ENCODE measurements around the gene WFDC1.

The WFDC1 gene

DNA sequence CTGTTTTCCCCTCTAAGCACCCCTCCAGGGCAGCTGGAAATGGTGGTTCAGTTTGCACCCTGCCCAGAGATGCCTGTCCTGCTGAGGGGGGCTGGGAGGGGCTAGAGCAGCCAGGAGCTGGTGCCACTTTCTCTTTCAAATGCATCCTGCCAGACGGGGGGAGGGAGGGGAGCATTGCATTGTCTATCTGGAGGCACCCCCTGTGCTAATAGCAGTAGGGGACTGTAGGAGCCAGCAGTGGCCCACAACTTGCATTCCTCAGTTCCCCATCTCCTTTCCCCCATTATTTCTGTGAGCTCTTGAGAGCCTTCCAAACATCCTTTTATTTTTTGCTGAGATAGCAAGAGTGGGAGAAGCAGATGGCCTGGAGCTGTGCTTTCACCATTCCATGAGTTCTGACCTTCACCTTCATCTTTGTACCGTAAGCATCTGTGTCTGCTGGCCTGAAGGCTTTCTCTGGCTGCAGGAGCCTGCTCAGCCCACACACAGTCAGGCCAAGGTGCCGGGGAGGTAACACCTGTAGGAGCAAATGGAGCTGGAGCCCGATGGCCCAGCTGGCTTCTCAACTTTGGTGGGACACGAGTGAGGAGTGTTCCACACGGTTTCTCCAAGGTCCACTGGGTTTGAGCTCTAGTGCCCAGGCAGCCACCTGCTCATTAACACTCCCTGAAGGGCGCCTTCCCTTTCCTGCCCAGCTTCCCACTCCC is 5.2 kb downstream of the WFDC1 start:
- no peak for DNase-seq (ENCODE audit: low read depth in 1 of 2, low spot score in 1 of 2)

GRCh38 chr16:84302111-84302954 is 7.7 kb downstream of the WFDC1 start:
- DNase-seq (ENCODE audit: low read depth in 1 of 2, low spot score in 1 of 2): no peak

DNA sequence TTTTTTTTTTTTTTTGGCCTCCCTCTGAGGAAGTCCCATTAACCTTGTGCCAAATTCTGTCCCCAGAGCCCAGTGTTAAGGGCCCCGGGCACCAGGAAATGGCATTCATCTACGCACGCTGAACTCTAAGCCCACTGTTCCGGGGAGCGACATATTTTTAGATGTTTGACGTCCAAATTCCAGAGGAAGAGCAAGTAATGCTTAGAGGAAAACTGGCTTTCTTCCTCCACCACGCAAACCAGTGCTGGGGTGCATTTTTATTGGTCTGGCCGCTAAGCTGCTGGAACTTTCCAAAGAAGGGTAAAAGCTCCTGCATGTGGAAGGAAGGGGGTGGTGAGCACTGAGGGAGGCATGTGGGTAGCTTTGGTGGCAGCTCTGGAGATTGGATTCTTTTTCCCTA is 8.3 kb downstream of the WFDC1 start:
- DNase-seq (ENCODE audit: low read depth in 1 of 2, low spot score in 1 of 2): no peak

DNA sequence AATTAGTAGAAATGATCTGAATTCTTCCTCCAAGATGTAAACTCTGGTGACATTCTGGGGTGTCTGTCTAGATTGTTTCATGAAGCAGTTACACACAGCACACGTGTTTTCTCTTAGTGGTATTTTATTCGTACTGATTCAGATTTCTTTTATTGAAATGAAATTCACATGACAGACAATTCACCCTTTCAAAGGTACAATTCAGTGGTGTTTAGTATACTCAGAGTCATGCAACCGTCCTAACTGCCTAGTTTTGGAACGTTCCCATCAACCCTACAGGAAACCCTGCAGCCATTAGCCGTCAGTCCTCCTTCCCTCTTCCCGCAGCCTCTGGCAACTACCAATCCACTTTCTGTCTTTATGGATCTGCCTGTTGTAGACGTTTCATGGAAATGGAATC is 8.8 kb downstream of the WFDC1 start:
- DNase-seq (ENCODE audit: low read depth in 1 of 2, low spot score in 1 of 2): no peak

GRCh38 chr16:84306564-84306963 is 11.9 kb downstream of the WFDC1 start:
- DNase-seq (ENCODE audit: low read depth in 1 of 2, low spot score in 1 of 2): no peak

DNA sequence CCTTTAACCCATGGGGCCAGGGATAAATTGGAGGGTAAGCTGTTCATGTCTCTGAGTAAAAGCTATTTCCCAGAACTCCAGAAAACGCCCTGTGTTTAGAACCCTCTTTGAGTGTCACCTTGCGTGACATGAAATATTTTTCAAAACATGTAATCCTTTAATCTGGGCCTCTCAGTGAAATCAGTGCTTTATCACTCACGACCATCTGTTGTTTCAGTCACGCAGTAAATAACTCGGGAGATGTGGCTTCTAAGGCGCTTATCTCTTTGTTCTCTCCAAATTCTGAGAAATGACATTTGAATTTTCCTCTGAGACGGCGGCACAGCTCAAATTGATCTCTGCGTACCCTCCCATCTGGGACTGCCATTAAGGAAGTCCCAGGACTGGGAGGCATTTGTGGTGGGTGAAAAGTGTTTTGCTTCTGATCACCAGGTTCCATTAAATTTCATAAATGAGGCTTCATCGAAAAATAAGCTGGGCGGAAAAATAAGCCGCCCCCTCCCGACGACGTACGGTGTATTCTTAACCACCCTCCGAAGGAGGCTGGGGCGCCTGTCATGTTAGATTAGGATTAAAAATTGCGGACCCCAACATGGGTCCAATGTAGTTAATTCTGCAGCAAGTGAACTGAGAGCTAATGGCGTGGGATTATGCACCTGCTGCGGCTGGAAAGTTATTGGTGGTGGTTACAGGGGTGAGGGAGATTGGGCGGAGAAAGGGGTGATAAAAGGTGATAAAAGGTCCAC is 12.7 kb downstream of the WFDC1 start:
- DNase-seq (ENCODE audit: low read depth in 1 of 2, low spot score in 1 of 2): no peak

DNA sequence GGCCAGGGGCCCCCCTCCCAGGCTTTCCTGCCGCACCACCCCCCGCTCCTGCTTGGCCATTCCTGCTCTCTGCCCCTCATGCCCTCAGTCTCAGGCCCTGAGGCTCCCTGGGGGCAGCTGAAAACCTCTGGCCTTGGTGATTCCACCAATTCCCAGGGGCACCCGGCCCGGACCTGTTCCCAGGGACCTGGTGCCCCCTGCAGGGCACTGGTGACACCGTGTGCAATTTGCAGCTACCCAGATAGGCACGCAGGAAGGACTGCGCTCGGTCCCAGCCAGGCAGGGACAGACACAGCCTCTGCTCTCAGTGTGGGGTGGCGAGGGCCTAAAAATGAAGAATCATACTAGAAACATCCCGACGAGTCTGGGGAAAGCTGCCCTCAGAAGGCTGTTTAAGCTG is 13.4 kb downstream of the WFDC1 start:
- no peak for DNase-seq (ENCODE audit: low read depth in 1 of 2, low spot score in 1 of 2)

GRCh38 chr16:84310642-84311041 is 16.0 kb downstream of the WFDC1 start:
- no peak for DNase-seq (ENCODE audit: low read depth in 1 of 2, low spot score in 1 of 2)

DNA sequence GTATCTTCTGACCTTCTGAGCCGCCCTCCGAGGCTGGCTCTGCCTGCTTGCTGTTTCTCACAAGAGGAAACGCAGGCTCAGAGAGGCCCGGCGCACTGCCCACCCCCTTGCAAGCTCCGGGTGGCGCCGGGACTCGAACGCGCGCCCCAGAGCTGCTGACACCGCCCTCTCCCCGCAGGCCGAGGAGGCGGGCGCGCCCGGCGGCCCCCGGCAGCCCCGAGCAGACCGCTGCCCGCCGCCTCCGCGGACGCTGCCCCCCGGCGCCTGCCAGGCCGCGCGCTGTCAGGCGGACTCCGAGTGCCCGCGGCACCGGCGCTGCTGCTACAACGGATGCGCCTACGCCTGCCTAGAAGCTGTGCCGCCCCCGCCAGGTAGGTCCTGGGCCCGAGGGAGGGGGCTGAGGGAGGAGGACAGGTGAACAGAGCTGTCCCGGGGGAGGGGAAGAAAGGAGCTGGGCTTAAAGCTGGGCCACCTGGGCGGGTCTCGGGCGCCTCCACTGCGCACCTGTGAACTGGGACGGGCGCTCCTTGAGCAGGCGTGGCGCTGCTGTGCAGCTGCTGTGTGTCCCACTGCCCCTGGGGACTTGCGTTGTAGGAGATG is 18.2 kb downstream of the WFDC1 start:
- no peak for DNase-seq (ENCODE audit: low read depth in 1 of 2, low spot score in 1 of 2)

GRCh38 chr16:84313921-84314320 is 19.2 kb downstream of the WFDC1 start:
- DNase-seq (ENCODE audit: low read depth in 1 of 2, low spot score in 1 of 2): no peak

DNA sequence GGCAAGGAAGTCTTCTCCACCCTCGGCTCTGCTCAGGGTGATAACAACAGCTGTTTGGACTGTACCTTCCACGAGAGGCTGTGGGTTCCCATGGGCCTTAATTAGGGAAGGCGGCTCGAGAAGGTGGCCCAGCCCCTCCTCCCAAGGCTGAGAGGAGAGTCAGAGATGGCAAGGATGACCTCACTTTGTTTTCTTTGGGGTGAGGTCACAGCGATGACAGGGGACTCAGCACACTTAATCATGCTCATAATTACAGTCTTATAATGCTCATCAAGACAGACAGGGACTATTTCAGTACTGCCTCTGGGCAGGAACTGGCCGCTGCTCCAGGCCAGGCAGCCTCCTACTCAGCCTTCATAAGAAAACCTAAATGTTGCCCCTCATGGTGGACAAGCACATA is 19.7 kb downstream of the WFDC1 start:
- DNase-seq (ENCODE audit: low read depth in 1 of 2, low spot score in 1 of 2): no peak

GRCh38 chr16:84314814-84315213 is 20.1 kb downstream of the WFDC1 start:
- no peak for DNase-seq (ENCODE audit: low read depth in 1 of 2, low spot score in 1 of 2)

GRCh38 chr16:84315422-84315821 is 20.7 kb downstream of the WFDC1 start:
- DNase-seq (ENCODE audit: low read depth in 1 of 2, low spot score in 1 of 2): no peak

DNA sequence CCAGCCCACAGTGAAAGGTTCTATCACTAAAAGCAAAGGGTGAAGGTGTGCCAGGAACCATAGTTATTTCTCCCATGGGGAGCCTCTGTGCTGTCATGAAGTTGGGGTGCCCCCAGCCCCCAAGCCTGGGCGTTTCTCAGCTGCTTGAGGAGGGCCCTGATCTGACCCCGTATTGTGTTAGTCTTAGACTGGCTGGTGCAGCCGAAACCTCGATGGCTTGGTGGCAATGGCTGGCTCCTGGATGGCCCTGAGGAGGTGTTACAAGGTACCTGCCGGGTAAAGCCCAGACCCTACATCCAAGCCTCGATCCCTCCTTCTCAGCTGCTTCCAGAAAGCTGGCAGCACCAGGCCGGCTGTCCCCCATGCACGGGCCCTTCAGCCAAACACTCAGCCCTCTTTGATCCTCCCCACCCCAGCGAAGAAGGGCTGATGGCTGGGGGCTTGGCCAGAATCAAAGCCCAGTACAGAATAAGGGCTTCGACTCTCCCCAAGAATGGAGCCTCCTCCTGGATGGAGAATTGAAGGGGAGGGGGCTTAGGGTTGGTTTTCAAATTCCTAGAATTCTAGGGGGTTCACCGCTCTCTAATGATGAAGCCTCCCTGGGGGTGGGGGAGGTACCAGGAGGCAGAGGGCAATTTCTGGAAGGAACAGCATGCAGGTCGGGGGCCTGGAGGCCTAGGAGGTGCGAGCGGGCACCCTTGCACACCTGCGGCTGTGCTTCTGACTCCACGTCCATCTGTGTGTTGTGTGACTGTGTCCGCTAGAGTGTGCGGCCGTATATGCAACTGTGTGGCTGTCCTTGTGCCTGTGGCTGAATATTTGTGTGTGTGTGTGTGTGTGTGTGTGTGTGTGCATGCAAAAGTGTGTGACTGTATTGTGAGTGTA is 23.7 kb downstream of the WFDC1 start:
- no peak for DNase-seq (ENCODE audit: low read depth in 1 of 2, low spot score in 1 of 2)

DNA sequence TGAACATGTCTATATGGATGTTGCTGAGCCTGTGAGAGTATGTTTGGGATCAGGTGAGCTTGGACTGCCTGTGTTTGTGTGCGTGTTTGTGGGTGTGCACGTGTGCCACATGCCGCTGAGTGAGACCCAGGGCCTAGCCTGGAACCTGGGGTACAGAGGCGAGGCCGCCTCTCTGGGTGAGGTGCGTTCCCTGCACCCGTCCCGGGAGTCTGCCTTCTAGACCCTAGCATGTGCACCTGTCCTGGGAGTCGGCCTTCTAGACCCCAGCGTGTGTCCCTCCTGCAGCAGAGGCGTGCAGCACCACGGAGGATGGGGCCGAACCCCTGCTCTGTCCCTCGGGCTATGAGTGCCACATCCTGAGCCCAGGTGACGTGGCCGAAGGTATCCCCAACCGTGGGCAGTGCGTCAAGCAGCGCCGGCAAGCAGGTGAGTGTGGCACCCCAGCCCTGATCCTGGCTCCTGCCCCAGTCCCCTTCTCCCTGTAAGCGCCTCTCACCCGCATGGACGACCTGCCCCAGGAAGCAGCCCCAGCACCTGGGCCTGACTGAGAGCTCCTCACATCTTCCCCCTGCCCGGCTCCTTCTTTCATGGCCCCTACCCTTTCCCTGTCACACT is 24.6 kb downstream of the WFDC1 start:
- DNase-seq (ENCODE audit: low read depth in 1 of 2, low spot score in 1 of 2): no peak

GRCh38 chr16:84320511-84320910 is 25.8 kb downstream of the WFDC1 start:
- DNase-seq (ENCODE audit: low read depth in 1 of 2, low spot score in 1 of 2): no peak

GRCh38 chr16:84321932-84322331 is 27.3 kb downstream of the WFDC1 start:
- no peak for DNase-seq (ENCODE audit: low read depth in 1 of 2, low spot score in 1 of 2)

DNA sequence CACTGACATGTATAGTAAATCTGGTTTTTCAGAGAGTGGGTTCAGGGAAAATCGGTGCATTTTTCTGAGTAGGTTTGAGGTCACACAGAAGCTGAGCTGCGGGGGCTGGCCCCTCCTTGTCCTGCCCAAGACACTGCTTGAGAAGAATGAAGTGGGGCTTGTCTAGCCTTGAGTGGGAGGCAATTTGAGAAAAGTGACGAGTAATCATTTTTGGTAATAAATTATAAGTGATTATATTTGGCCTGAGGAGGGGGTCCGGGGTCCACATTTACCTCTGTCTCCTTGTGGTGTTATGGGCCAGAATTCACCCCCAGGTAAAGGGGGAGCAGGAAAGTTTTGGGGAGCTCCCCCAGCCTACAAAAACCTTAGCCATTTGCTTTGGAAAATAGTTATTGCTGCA is 28.1 kb downstream of the WFDC1 start:
- no peak for DNase-seq (ENCODE audit: low read depth in 1 of 2, low spot score in 1 of 2)

- no peak for DNase-seq (ENCODE audit: low read depth in 1 of 2, low spot score in 1 of 2)
Measured at GRCh38 chr16:84323606-84324005, 28.9 kb downstream of the WFDC1 start.

Measured in activated CD4-positive, alpha-beta T cell treated with anti-CD3 and anti-CD28 coated beads, Interleukin-2, amount 50 U/mL, for 24 hours (primary cell).